ENCODE results near the gene GGT1. TPM values are rescaled to one million over a fixed set of nuclear protein-coding genes. Genes with fewer than 3 reads are reported as not detected.
"Not testable (repeated sequence)": the region's sequence is repeated elsewhere in the genome, so short reads cannot be mapped to it uniquely, and the experiment has no call there.

Gene GGT1
- total RNA-seq, 1 donor from 2014 or later = 2.5 TPM

GRCh38 chr22:24642307-24642706 is 39.3 kb downstream of the GGT1 start:
- DNase-seq = not testable (repeated sequence)

- not testable (repeated sequence) for DNase-seq
Observed at GRCh38 chr22:24644409-24644808, 41.4 kb downstream of the GGT1 start.

DNA sequence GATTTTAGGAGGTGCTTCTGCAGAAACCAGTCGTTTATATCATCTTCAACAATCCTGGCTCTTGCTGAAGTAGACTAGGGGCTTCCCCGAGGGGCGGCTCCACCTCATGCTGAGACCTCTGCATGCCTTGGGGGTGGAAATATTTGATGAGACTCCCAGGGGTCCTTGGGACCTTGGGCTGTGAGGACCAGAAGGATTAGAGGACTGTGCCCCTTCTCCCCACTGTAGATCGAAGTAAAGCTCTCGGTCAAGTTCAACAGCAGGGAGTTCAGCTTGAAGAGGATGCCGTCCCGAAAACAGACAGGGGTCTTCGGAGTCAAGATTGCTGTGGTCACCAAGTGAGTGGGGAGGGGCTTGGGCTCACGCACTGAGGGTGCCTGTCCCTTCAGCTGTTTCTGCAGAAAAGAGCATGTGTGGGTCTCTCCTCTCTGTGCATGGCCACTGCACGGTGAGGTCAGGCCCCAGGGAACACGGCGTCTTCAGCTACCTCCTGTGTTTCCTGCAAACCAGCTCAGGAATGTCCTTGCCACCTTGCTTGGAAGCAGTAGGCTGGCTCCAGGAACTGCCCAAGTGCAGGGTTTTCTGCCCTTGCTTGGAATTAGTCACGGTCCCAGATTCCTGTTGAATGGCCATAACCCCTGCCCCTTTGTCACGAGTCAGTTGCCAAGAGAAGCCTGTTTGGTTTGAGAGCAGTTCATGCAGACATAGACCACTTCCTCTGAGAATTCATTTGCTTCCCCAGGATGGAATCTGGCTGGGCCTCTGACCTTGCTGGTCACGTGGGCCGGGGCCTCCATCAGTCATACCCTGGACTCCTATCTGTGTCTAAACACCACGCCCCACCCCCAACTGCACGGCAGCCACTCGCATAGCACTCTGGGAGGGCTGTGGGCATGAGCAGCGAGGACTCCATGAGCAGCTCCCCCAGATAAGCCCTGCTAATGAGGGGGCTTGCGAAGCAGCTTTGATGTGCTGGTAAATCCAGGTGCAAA is 42.7 kb downstream of the GGT1 start:
- DNase-seq = not testable (repeated sequence)

DNA sequence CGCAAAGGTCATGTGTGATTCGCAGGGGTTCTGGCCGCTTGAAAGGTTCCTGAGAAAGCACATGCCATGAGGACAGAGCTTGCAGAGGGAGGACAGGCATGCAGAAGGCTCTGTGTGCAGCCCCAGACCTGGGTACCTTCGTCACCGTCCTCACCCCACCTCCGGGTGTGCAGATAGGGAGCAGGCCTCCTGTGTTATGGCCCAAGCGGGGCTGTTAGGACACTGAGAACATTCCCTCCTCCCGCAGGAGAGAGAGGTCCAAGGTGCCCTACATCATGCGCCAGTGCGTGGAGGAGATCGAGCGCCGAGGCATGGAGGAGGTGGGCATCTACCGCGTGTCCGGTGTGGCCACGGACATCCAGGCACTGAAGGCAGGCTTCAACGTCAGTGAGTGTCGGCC is 43.8 kb downstream of the GGT1 start:
- not testable (repeated sequence) for DNase-seq

- DNase-seq = not testable (repeated sequence)
Observed at GRCh38 chr22:24649371-24649770, 46.4 kb downstream of the GGT1 start.

GRCh38 chr22:24650884-24651283 is 47.9 kb downstream of the GGT1 start:
- not testable (repeated sequence) for DNase-seq

DNA sequence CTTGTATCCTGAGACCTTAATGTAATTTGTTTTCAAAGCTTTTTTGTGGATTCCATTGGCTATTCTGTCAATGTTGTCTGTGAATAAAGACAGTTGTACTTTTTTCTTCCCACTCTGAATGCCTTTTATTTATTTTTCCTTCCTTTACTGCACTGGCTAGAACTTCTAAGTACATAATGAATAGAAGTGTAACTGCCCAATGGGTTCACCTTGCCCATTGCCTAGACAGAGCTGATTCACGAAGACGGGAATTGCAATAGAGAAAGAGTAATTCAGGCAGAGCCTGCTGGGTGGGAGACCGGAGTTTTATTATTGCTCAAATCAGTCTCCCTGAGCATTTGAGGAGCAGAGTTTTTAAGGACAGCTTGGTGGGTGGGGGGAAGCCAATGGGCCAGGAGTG is 62.4 kb downstream of the GGT1 start:
- not testable (repeated sequence) for DNase-seq

DNA sequence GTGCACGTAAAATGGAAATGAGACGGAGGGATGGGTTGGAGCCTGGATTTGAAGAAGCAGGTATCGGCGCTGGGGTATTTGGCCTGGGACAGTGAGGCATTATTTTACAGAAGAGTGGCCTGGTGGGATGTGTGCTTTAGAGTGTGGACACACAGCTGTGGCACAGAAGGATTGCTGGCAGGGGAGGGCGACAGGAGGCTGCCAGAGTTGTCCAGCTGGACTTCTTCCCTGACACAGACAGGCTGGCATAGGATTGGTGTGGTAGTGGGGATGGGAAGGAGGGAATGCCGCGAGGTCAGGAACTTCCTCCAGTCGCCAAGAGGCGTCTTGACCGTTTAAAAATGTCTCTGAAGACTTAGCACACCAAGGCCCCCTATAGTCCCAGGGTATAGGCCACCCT is 64.9 kb downstream of the GGT1 start:
- not testable (repeated sequence) for DNase-seq

DNA sequence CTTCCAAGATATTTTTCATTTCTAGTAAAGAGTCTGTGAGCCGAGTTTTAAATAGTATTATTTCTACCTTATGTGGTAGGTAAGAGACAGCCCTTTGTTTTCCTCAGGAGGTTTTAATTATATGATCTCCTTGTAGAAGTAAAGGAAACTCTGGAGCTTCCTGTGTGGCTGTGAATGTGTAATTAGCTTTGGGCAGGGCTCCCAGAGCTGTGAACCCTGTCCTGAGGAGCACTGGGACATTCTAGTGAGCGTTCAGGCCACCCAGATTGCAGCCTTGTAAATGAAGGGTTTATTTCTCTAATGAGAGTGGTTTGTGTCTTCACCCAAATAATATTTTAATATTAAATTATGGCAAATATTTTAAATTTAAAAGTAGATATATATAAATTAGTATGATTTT is 69.5 kb downstream of the GGT1 start:
- not testable (repeated sequence) for DNase-seq

Other genes starting within 250 kb of the GGT1 start
- gene ADORA2A, start 175.6 kb upstream of the GGT1 start, total RNA-seq = 2.7 TPM
- gene UPB1, start 107.9 kb upstream of the GGT1 start, total RNA-seq = 0.39 TPM
- gene GUCD1, start 48.1 kb upstream of the GGT1 start, total RNA-seq = 52.5 TPM
- 142 TPM for gene SNRPD3, start 47.2 kb upstream of the GGT1 start, total RNA-seq
- gene LRRC75B, start 10.1 kb upstream of the GGT1 start, total RNA-seq = 6.2 TPM
- not detected for gene PIWIL3, start 171.5 kb downstream of the GGT1 start, total RNA-seq
- gene SGSM1, start 203.0 kb downstream of the GGT1 start, total RNA-seq = 1.3 TPM